RPMI7951 (cell line): ENCODE measurements around the gene CFAP299. TPM values are rescaled to one million over a fixed set of nuclear protein-coding genes. Genes with fewer than 3 reads are reported as not detected.
A peak's percentile ranks its signal among the peaks of the same experiment; 100 is the strongest.

Experiments
- DNase-seq: peaks from one replicate; pipeline ENCODE4 v3.0.0-alpha.2; 2012; ENCODE audit warnings: low read depth
- total RNA-seq: library from RNA; depleted of rRNA; stranded (reverse); fragments of >200 nt; shearing (Covaris generic); gene quantifications from 2 replicates; pipeline ENCODE4 v1.2.3, GENCODE V29; 2014; rRNA removed

CFAP299 gene
- total RNA-seq, 1 experiment from 2014 or later = 0.36 TPM

- no peak for DNase-seq
These were observed 589.8 kb downstream of the CFAP299 start for GRCh38 chr4:80925293-80925692.

- no peak for DNase-seq
These were observed 590.9 kb downstream of the CFAP299 start for GRCh38 chr4:80926446-80926845.

GRCh38 chr4:80926891-80927290 lies 591.4 kb downstream of the CFAP299 start:
- no peak for DNase-seq

- no peak for DNase-seq
These were observed 591.9 kb downstream of the CFAP299 start for GRCh38 chr4:80927420-80927819.

- no peak for DNase-seq
These were observed 596.1 kb downstream of the CFAP299 start for GRCh38 chr4:80931631-80932081.

GRCh38 chr4:80948141-80948540 lies 612.6 kb downstream of the CFAP299 start:
- no peak for DNase-seq

- no peak for DNase-seq
These were observed 613.5 kb downstream of the CFAP299 start for GRCh38 chr4:80948995-80949394.

- DNase-seq = no peak
These were observed 620.9 kb downstream of the CFAP299 start for GRCh38 chr4:80956421-80956820.

- no peak for DNase-seq
These were observed 627.5 kb downstream of the CFAP299 start for GRCh38 chr4:80963051-80963450.

GRCh38 chr4:80967346-80967745 lies 631.8 kb downstream of the CFAP299 start:
- DNase-seq = no peak

- no peak for DNase-seq
These were observed 644.7 kb downstream of the CFAP299 start for GRCh38 chr4:80980239-80980638.

- no peak for DNase-seq
These were observed 650.5 kb downstream of the CFAP299 start for GRCh38 chr4:80986011-80986410.

- DNase-seq = peak; percentile 48
These were observed 654.5 kb downstream of the CFAP299 start for GRCh38 chr4:80989921-80990544.

GRCh38 chr4:80990851-80991250 lies 655.3 kb downstream of the CFAP299 start:
- no peak for DNase-seq

GRCh38 chr4:80999943-81000342 lies 664.4 kb downstream of the CFAP299 start:
- DNase-seq = no peak

GRCh38 chr4:81003597-81004111 lies 668.1 kb downstream of the CFAP299 start:
- DNase-seq = no peak

- no peak for DNase-seq
These were observed 671.9 kb downstream of the CFAP299 start for GRCh38 chr4:81007417-81007816.

Other genes starting within 250 kb of the CFAP299 start
- gene PRDM8, start 138.2 kb upstream of the CFAP299 start, total RNA-seq = 6.4 and 11.7 TPM in 2 replicates
- 3.1 and 5.4 TPM in 2 replicates for gene FGF5, start 69.1 kb upstream of the CFAP299 start, total RNA-seq